K562 (cell line): ENCODE results near the gene EVI5. TPM values are rescaled to one million over a fixed set of nuclear protein-coding genes. Genes with fewer than 3 reads are reported as not detected.

Source experiments
- polyA plus RNA-seq, 8 experiments: library from polyadenylated mRNA; depleted of rRNA in 4 of 8; stranded (reverse) in 5 of 8; unstranded in 3 of 8; fragments of >200 nt; fragmentation: Nextera tagmentation in 2 of 8; fragmentation: Illumina TruSeq in 1 of 8; extraction: Ambion mirVana in 2 of 8; extraction: Trizol in 1 of 8; gene quantifications; 2 replicates each; pipeline versions ENCODE4 v1.2.1 to v1.2.3, GENCODE V29; 2011 to 2014; ENCODE audit warnings: inconsistent platforms in 1 of 8, missing spikeins in 1 of 8
- total RNA-seq, 7 experiments: library from RNA; depleted of rRNA in 6 of 7; stranded (reverse); fragments of >200 nt in 6 of 7; fragmentation: Illumina TruSeq in 2 of 7; extraction: Trizol in 2 of 7; gene quantifications; 2 replicates each; pipeline versions ENCODE4 v1.2.1 to v1.2.3, GENCODE V29; 2011 to 2021; ENCODE audit warnings: low replicate concordance in 1 of 7
- TF ChIP-seq, protein P1 (sequence below): fragments of 200-600 bp; sonication (generic); IDR thresholded peaks from one replicate; pipeline ENCODE4 v1.6.1; 2012; ENCODE audit warnings: mild to moderate bottlenecking, low read depth, low read length, inconsistent platforms

Gene EVI5
- total and polyA plus RNA-seq, 9 of the 15 experiments (the other 6 are each of a cell fraction or from before 2014, with no cell fraction given) = 1.7 to 50.1 (median 13.7) TPM

DNA sequence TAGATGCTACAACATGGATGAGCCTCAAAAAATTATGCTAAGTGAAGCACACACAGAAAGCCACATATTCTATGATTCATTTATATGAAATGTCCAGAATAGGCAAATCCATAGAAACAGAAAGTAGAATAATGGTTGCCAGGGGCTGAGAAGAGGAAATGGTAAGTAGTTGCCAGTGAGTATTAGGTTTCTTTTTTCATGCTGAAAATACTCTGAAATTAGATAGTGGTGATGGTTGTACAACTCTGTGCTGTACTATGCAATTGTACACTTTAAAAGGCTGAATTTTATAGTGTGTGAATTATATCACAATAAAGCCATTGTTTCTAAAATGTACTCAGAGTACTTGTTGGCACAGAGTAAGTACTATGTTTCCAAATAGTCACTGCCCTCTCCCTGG is 282.7 kb downstream of the EVI5 start (continued):
- TF ChIP-seq, protein P1, sequence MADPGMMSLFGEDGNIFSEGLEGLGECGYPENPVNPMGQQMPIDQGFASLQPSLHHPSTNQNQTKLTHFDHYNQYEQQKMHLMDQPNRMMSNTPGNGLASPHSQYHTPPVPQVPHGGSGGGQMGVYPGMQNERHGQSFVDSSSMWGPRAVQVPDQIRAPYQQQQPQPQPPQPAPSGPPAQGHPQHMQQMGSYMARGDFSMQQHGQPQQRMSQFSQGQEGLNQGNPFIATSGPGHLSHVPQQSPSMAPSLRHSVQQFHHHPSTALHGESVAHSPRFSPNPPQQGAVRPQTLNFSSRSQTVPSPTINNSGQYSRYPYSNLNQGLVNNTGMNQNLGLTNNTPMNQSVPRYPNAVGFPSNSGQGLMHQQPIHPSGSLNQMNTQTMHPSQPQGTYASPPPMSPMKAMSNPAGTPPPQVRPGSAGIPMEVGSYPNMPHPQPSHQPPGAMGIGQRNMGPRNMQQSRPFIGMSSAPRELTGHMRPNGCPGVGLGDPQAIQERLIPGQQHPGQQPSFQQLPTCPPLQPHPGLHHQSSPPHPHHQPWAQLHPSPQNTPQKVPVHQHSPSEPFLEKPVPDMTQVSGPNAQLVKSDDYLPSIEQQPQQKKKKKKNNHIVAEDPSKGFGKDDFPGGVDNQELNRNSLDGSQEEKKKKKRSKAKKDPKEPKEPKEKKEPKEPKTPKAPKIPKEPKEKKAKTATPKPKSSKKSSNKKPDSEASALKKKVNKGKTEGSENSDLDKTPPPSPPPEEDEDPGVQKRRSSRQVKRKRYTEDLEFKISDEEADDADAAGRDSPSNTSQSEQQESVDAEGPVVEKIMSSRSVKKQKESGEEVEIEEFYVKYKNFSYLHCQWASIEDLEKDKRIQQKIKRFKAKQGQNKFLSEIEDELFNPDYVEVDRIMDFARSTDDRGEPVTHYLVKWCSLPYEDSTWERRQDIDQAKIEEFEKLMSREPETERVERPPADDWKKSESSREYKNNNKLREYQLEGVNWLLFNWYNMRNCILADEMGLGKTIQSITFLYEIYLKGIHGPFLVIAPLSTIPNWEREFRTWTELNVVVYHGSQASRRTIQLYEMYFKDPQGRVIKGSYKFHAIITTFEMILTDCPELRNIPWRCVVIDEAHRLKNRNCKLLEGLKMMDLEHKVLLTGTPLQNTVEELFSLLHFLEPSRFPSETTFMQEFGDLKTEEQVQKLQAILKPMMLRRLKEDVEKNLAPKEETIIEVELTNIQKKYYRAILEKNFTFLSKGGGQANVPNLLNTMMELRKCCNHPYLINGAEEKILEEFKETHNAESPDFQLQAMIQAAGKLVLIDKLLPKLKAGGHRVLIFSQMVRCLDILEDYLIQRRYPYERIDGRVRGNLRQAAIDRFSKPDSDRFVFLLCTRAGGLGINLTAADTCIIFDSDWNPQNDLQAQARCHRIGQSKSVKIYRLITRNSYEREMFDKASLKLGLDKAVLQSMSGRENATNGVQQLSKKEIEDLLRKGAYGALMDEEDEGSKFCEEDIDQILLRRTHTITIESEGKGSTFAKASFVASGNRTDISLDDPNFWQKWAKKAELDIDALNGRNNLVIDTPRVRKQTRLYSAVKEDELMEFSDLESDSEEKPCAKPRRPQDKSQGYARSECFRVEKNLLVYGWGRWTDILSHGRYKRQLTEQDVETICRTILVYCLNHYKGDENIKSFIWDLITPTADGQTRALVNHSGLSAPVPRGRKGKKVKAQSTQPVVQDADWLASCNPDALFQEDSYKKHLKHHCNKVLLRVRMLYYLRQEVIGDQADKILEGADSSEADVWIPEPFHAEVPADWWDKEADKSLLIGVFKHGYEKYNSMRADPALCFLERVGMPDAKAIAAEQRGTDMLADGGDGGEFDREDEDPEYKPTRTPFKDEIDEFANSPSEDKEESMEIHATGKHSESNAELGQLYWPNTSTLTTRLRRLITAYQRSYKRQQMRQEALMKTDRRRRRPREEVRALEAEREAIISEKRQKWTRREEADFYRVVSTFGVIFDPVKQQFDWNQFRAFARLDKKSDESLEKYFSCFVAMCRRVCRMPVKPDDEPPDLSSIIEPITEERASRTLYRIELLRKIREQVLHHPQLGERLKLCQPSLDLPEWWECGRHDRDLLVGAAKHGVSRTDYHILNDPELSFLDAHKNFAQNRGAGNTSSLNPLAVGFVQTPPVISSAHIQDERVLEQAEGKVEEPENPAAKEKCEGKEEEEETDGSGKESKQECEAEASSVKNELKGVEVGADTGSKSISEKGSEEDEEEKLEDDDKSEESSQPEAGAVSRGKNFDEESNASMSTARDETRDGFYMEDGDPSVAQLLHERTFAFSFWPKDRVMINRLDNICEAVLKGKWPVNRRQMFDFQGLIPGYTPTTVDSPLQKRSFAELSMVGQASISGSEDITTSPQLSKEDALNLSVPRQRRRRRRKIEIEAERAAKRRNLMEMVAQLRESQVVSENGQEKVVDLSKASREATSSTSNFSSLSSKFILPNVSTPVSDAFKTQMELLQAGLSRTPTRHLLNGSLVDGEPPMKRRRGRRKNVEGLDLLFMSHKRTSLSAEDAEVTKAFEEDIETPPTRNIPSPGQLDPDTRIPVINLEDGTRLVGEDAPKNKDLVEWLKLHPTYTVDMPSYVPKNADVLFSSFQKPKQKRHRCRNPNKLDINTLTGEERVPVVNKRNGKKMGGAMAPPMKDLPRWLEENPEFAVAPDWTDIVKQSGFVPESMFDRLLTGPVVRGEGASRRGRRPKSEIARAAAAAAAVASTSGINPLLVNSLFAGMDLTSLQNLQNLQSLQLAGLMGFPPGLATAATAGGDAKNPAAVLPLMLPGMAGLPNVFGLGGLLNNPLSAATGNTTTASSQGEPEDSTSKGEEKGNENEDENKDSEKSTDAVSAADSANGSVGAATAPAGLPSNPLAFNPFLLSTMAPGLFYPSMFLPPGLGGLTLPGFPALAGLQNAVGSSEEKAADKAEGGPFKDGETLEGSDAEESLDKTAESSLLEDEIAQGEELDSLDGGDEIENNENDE = no peak
